GM12878 (cell line): Measurements from ENCODE around the gene GAL. TPM values are rescaled to one million over a fixed set of nuclear protein-coding genes. Genes with fewer than 3 reads are reported as not detected.

Experiments
- ATAC-seq: fragments of 200-7000 bp; cut with Tn5 transposase; 3 replicates; pipeline ENCODE4 v1.9.1; 2020; ENCODE audit warnings: mild to moderate bottlenecking, moderate library complexity
- BruUV-seq: library from RNA; stranded (reverse); fragments of 400-500 nt; replicated peaks from 2 replicates; lab custom pipeline; 2021; lab: Mats Ljungman, UMichigan
- CTCF ChIA-PET: fragments of 300-600 bp; sonication (Branson Sonifier 250); formaldehyde crosslinking; extraction: SDS; loops from one replicate; lab custom pipeline; 2021; ENCODE audit warnings: inconsistent platforms; lab: Yijun Ruan, JAX
- POLR2A ChIA-PET: fragments of 350-600 bp; formaldehyde crosslinking; extraction: SDS; loops from one replicate; lab custom pipeline; 2021; ENCODE audit warnings: inconsistent platforms; lab: Charles Lee
- RAD21 ChIA-PET: fragments of 300-600 bp; sonication (Branson Sonifier 250); formaldehyde crosslinking; loops from one replicate; lab custom pipeline; 2023; ENCODE audit warnings: antibody characterized with exemption; ENCODE audit not compliant: unreplicated experiment; lab: Charles Lee
- SMC1A ChIA-PET: fragments of 300-600 bp; sonication (Branson Sonifier 250); formaldehyde crosslinking; loops from one replicate; lab custom pipeline; 2023; ENCODE audit not compliant: unreplicated experiment, uncharacterized antibody; lab: Charles Lee
- DNase-seq: peaks from one replicate; pipeline ENCODE4 v3.0.0-alpha.2; 2011; ENCODE audit warnings: low read depth, low spot score
- FAIRE-seq: peaks from 3 replicates; lab custom pipeline; 2011; peaks lifted over from hg19 to GRCh38; lab: Jason Lieb, UNC
- H2AFZ ChIP-seq: 2 replicates; pipeline ENCODE4 v1.6.0; 2011; ENCODE audit warnings: low read depth, low read length, control low read depth; ENCODE audit not compliant: control insufficient read depth
- H3K27ac ChIP-seq: 2 replicates; pipeline ENCODE4 v1.5.1; 2011; ENCODE audit warnings: control low read depth; ENCODE audit not compliant: control insufficient read depth, insufficient read depth
- H3K27me3 ChIP-seq, 2 experiments: replicated peaks in 1 of 2; 2 replicates each; pipeline versions ENCODE4 v1.6.0 to v1.6.1; 2011; ENCODE audit warnings: low read length in 1 of 2; ENCODE audit not compliant: control insufficient read depth in 2 of 2, insufficient read depth in 2 of 2
- H3K36me3 ChIP-seq, 2 experiments: 2 replicates each; pipeline ENCODE4 v1.5.1; 2011; ENCODE audit warnings: low read length in 1 of 2; ENCODE audit not compliant: control insufficient read depth in 2 of 2, insufficient read depth in 2 of 2
- H3K4me1 ChIP-seq: 2 replicates; pipeline ENCODE4 v1.6.1; 2011; ENCODE audit warnings: mild to moderate bottlenecking, low read length, moderate library complexity, mixed read lengths; ENCODE audit not compliant: control insufficient read depth, insufficient read depth
- H3K4me2 ChIP-seq: 2 replicates; pipeline ENCODE4 v1.6.0; 2011; ENCODE audit warnings: control low read depth; ENCODE audit not compliant: control insufficient read depth, insufficient read depth
- H3K4me3 ChIP-seq: fragments of 200-600 bp; sonication (generic); 2 replicates; pipeline ENCODE4 v1.5.1; 2016
- H3K79me2 ChIP-seq: 2 replicates; pipeline ENCODE4 v1.6.0; 2011; ENCODE audit warnings: low read length; ENCODE audit not compliant: control insufficient read depth, insufficient read depth
- H3K9ac ChIP-seq: 2 replicates; pipeline ENCODE4 v1.8.0; 2011; ENCODE audit warnings: low read length, control low read depth, mixed read lengths; ENCODE audit not compliant: control insufficient read depth, insufficient read depth
- H3K9me3 ChIP-seq: replicated peaks from 3 replicates; pipeline ENCODE4 v1.5.1; 2011; ENCODE audit warnings: mild to moderate bottlenecking, low read length; ENCODE audit not compliant: control insufficient read depth, insufficient read depth
- H4K20me1 ChIP-seq: 2 replicates; pipeline ENCODE4 v1.6.0; 2011; ENCODE audit not compliant: control insufficient read depth, insufficient read depth
- E2F4 ChIP-seq: IDR thresholded peaks from 2 replicates; pipeline ENCODE4 v1.6.1; 2012; ENCODE audit warnings: low read depth, low read length, improper control_type of control experiment
- EZH2 ChIP-seq: IDR thresholded peaks from 2 replicates; pipeline ENCODE4 v1.6.1; 2012; ENCODE audit warnings: low read depth, mild to moderate bottlenecking, control low read depth, inconsistent platforms, low read length, borderline replicate concordance; ENCODE audit not compliant: control insufficient read depth
- FOXM1 ChIP-seq: IDR thresholded peaks from 2 replicates; pipeline ENCODE4 v1.6.1; 2012; ENCODE audit warnings: low read depth, mild to moderate bottlenecking, inconsistent platforms, low read length, moderate library complexity
- MEF2A ChIP-seq: IDR thresholded peaks from 2 replicates; pipeline ENCODE4 v1.6.1; 2011; ENCODE audit warnings: low read depth, mild to moderate bottlenecking, low read length, moderate library complexity; ENCODE audit not compliant: insufficient read depth
- MTA2 ChIP-seq: fragments of 450-650 bp; IDR thresholded peaks from 2 replicates; pipeline ENCODE4 v1.6.1; 2016; ENCODE audit warnings: low read depth, mild to moderate bottlenecking, moderate library complexity
- RCOR1 ChIP-seq: conservative IDR thresholded peaks from 2 replicates; pipeline ENCODE4 v1.6.1; 2012; ENCODE audit warnings: low read depth, low read length, improper control_type of control experiment
- SIN3A ChIP-seq: IDR thresholded peaks from 2 replicates; pipeline ENCODE4 v1.6.1; 2012; ENCODE audit warnings: low read depth, low read length, improper control_type of control experiment
- STAT1 ChIP-seq: fragments of 450-650 bp; conservative IDR thresholded peaks from 2 replicates; pipeline ENCODE4 v1.6.1; 2014; ENCODE audit warnings: antibody characterized with exemption, mild to moderate bottlenecking
- STAT3 ChIP-seq: IDR thresholded peaks from 2 replicates; pipeline ENCODE4 v1.6.1; 2011; ENCODE audit warnings: low read depth, low read length, improper control_type of control experiment
- TBL1XR1 ChIP-seq: IDR thresholded peaks from 2 replicates; pipeline ENCODE4 v1.6.1; 2012; ENCODE audit warnings: low read depth, low read length, improper control_type of control experiment
- WGBS: methylation state at CpG from one replicate; pipeline ENCODE4 v1.1.6; 2016; ENCODE audit warnings: low lambda C conversion rate; ENCODE audit not compliant: insufficient replicate concordance, insufficient coverage; ENCODE audit errors: missing lambda C conversion rate; 5-methylcytosine and 5-hydroxymethylcytosine counted together
- in situ Hi-C: fragments of 300-500 bp; cut with MboI; formaldehyde crosslinking; loops from 9 replicates; pipeline ENCODE4 v1.14.3; 2018; ENCODE audit warnings: mixed read lengths
- intact Hi-C: fragments of 100-400 bp; cut with micrococcal nuclease; formaldehyde crosslinking; loops from one replicate; pipeline ENCODE4 v1.14.2; 2022; ENCODE audit not compliant: unreplicated experiment
- polyA plus RNA-seq, 11 experiments: library from polyadenylated mRNA; depleted of rRNA in 4 of 11; unstranded in 6 of 11; stranded (reverse) in 5 of 11; fragments of >200 nt; fragmentation: Nextera tagmentation in 4 of 11; fragmentation: Illumina TruSeq in 1 of 11; extraction: Ambion mirVana in 4 of 11; extraction: Trizol in 1 of 11; gene quantifications; 1 replicate in 1 of 11; 2 replicates in 10 of 11; pipeline versions ENCODE4 v1.2.1 to v1.2.3, GENCODE V29; 2011 to 2016; ENCODE audit warnings: inconsistent platforms in 2 of 11, missing spikeins in 2 of 11, low read depth in 1 of 11
- total RNA-seq, 4 experiments: library from RNA; depleted of rRNA in 3 of 4; stranded (reverse); fragments of >200 nt in 3 of 4; fragmentation: Illumina TruSeq in 1 of 4; extraction: Trizol in 1 of 4; gene quantifications; 2 replicates each; pipeline versions ENCODE4 v1.2.1 to v1.2.3, GENCODE V29; 2013 to 2021

The GAL gene
- total and polyA plus RNA-seq, 10 of the 15 experiments (the other 5 are each of a cell fraction or from before 2014, with no cell fraction given), result 0.35 TPM; not detected in 9

GRCh38 chr11:68691402-68691784, 7.0 kb downstream of the GAL start:
- ATAC-seq (no peak), FAIRE-seq (no peak), DNase-seq (no peak)
- no peaks in the 10 kb centered on the region for H3K36me3 ChIP-seq
- peaks cover 0 to 7% of the 10 kb centered on the region in 2 experiments; a peak in 3 of 4 replicates for H3K27me3 ChIP-seq
- no TSS peak for BruUV-seq
- 29% methylated on average over 9 of the region's 9 CpGs for WGBS
- no peaks in the 10 kb centered on the region for H3K79me2 ChIP-seq
- ChIA-PET CTCF (no interaction called here), RAD21 (no interaction called here), SMC1A (no interaction called here), POLR2A (no interaction called here)
- intact Hi-C loops (no loop called here), in situ Hi-C loops (no loop called here)
- no peaks in the 10 kb centered on the region; the same call in 2 of the 3 replicates for H3K9me3 ChIP-seq
- TF ChIP-seq TBL1XR1 (no peak), STAT3 (no peak), RCOR1 (no peak), MTA2 (no peak), MEF2A (no peak), E2F4 (no peak), FOXM1 (no peak), EZH2 (no peak), SIN3A (no peak), STAT1 (no peak)
- no peaks in the 10 kb centered on the region for H3K4me1 ChIP-seq
- H2AFZ ChIP-seq, result no peak overlapping the region
- no peak overlapping the region for H3K4me3 ChIP-seq
- H3K4me2 ChIP-seq, result no peak overlapping the region
- H3K27ac ChIP-seq, result no peak overlapping the region
- no peak overlapping the region for H3K9ac ChIP-seq
- no peaks in the 10 kb centered on the region for H4K20me1 ChIP-seq
